Neural crest cell (in vitro differentiated cells): ENCODE results near the gene THOC1. TPM values are rescaled to one million over a fixed set of nuclear protein-coding genes. Genes with fewer than 3 reads are reported as not detected.

Source experiments
- DNase-seq: peaks from one replicate; pipeline ENCODE4 v3.0.0; 2021; ENCODE audit warnings: low read depth, mixed read lengths, low spot score
- H3K27ac Mint-ChIP-seq: one replicate; pipeline ENCODE4 v1.8.0; 2021; ENCODE audit warnings: mild to moderate bottlenecking, mixed read lengths; ENCODE audit not compliant: unreplicated experiment
- H3K27me3 Mint-ChIP-seq: 2 replicates; pipeline ENCODE4 v1.8.0; 2021; ENCODE audit warnings: low read depth, mild to moderate bottlenecking, mixed read lengths
- H3K36me3 Mint-ChIP-seq: 2 replicates; pipeline ENCODE4 v1.8.0; 2021; ENCODE audit warnings: low read depth, mild to moderate bottlenecking, mixed read lengths
- H3K4me1 Mint-ChIP-seq: 2 replicates; pipeline ENCODE4 v1.8.0; 2021; ENCODE audit warnings: mixed read lengths
- H3K4me3 Mint-ChIP-seq: one replicate; pipeline ENCODE4 v1.8.0; 2021; ENCODE audit warnings: mild to moderate bottlenecking, mixed read lengths
- H3K9me3 Mint-ChIP-seq: 2 replicates; pipeline ENCODE4 v1.8.0; 2021; ENCODE audit warnings: mixed read lengths
- CTCF ChIP-seq: fragments of 200-600 bp; sonication (generic); conservative IDR thresholded peaks from 2 replicates; pipeline ENCODE4 v1.5.0; 2021; ENCODE audit warnings: antibody characterized with exemption, mild to moderate bottlenecking
- total RNA-seq: library from RNA; stranded (reverse); gene quantifications from 2 replicates; pipeline ENCODE4 v1.2.1, GENCODE V29; 2021

THOC1 gene
- total RNA-seq, 1 donor from 2014 or later, result 77.5 TPM

DNA sequence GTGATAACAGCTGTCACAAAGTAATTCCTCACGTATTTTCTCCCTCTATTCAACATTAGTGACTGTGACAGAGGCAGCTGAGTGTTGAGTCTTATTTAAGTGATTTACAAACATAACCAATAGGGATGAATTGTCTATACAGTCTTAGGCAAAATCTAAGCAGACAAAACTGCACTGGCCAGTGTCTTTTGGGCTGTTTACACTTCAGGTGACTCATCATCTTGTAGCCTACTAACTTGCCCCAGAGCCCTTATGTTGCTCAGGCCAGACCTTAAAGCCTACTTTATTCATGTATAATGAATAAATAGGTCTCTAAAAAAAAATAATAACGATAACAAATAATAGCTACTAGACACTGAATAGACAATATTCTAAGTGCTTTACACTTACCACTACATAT, 17.2 kb downstream of the THOC1 start:
- Mint-ChIP-seq H3K9me3 (no peaks in the 10 kb centered on the region), H3K27ac (no peak overlapping the region), H3K36me3 (peaks cover 4% of the 10 kb centered on the region)

GRCh38 chr18:248053-248452, 19.8 kb downstream of the THOC1 start:
- peaks cover 17% of the 10 kb centered on the region for H3K36me3 Mint-ChIP-seq
- H3K27me3 Mint-ChIP-seq, result no peaks in the 10 kb centered on the region
- H3K4me1 Mint-ChIP-seq, result peaks cover 7% of the 10 kb centered on the region
- no peak overlapping the region for H3K27ac Mint-ChIP-seq
- no peak for TF ChIP-seq CTCF
- H3K9me3 Mint-ChIP-seq, result no peaks in the 10 kb centered on the region
- no peak overlapping the region for H3K4me3 Mint-ChIP-seq
- no peak for DNase-seq

More for the DNA sequence above, 17.2 kb downstream of the THOC1 start:
- Mint-ChIP-seq H3K4me3 (no peak overlapping the region), H3K4me1 (peaks cover under 1% of the 10 kb centered on the region), H3K27me3 (no peaks in the 10 kb centered on the region)
- TF ChIP-seq CTCF, result no peak
- DNase-seq, result no peak

DNA sequence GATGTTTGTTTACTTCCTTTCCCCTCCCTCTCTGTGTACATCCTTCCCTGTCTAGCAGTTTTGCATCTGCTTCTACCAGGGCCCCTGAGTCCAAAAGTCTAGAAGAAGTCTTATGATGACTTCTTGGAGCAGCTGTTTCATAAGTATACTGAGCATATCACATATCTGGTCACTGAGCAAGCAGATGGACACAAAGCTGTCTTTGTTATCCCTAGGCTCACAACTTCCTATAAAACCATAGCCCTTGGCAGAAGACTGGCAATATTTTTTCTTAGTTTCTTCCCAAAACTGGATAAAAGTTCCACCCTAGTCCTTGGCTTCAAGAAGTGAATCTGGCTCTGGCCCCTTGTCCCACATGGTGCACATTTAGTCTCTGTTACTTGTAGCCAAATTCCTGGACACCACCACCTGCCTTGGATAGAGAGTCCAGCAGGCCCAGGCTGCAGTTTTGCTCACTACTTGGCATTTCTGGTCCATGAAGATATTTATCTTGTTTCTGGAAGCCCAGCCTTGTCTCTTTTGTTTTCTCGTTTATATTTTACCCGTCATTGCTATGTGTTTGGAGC, 22.5 kb downstream of the THOC1 start:
- TF ChIP-seq CTCF, result no peak
- H3K36me3 Mint-ChIP-seq, result peaks cover 25% of the 10 kb centered on the region
- peaks cover 7% of the 10 kb centered on the region for H3K4me1 Mint-ChIP-seq
- no peak overlapping the region for H3K4me3 Mint-ChIP-seq
- no peak overlapping the region for H3K27ac Mint-ChIP-seq
- no peak for DNase-seq
- H3K9me3 Mint-ChIP-seq, result peaks cover 2% of the 10 kb centered on the region
- H3K27me3 Mint-ChIP-seq, result no peaks in the 10 kb centered on the region

- no peak for DNase-seq
- Mint-ChIP-seq H3K36me3 (peaks cover 27% of the 10 kb centered on the region), H3K9me3 (peaks cover 2% of the 10 kb centered on the region), H3K27ac (no peak overlapping the region), H3K4me3 (no peak overlapping the region), H3K27me3 (no peaks in the 10 kb centered on the region), H3K4me1 (peaks cover 1% of the 10 kb centered on the region)
- no peak for TF ChIP-seq CTCF
Measured at GRCh38 chr18:240175-240574, 27.7 kb downstream of the THOC1 start.

- H3K27me3 Mint-ChIP-seq, result no peaks in the 10 kb centered on the region
- no peak for TF ChIP-seq CTCF
- no peak overlapping the region for H3K4me3 Mint-ChIP-seq
- H3K27ac Mint-ChIP-seq, result no peak overlapping the region
- H3K9me3 Mint-ChIP-seq, result peaks cover 4% of the 10 kb centered on the region
- H3K36me3 Mint-ChIP-seq, result peaks cover 20% of the 10 kb centered on the region
- DNase-seq, result no peak
- H3K4me1 Mint-ChIP-seq, result no peaks in the 10 kb centered on the region
Measured at GRCh38 chr18:231563-231962, 36.3 kb downstream of the THOC1 start.

- no peak for TF ChIP-seq CTCF
- Mint-ChIP-seq H3K9me3 (peaks cover 4% of the 10 kb centered on the region), H3K27me3 (no peaks in the 10 kb centered on the region), H3K36me3 (peaks cover 26% of the 10 kb centered on the region), H3K27ac (no peak overlapping the region), H3K4me1 (no peaks in the 10 kb centered on the region), H3K4me3 (no peak overlapping the region)
- DNase-seq, result no peak
Measured at GRCh38 chr18:228586-228985, 39.3 kb downstream of the THOC1 start.
